GM23338 (cell line): Measurements from ENCODE around the gene CRYL1. TPM values are rescaled to one million over a fixed set of nuclear protein-coding genes. Genes with fewer than 3 reads are reported as not detected.
A peak's percentile ranks its signal among the peaks of the same experiment; 100 is the strongest.

ENCODE experiments used
- ATAC-seq: fragments of 200-7000 bp; cut with Tn5 transposase; 3 replicates; pipeline ENCODE4 v1.9.1; 2020
- DNase-seq: peaks from one replicate; pipeline ENCODE4 v3.0.0-alpha.2; 2015; ENCODE audit warnings: low spot score
- H2AFZ ChIP-seq: fragments of 200-600 bp; sonication (generic); 2 replicates; pipeline ENCODE4 v1.8.0; 2016; ENCODE audit warnings: antibody characterized with exemption, mild to moderate bottlenecking, moderate library complexity
- H3F3A ChIP-seq: fragments of 200-600 bp; sonication (generic); replicated peaks from 2 replicates; pipeline ENCODE4 v1.8.0; 2017; ENCODE audit warnings: antibody characterized with exemption, mixed run types, low read depth
- H3K27ac ChIP-seq: fragments of 200-600 bp; sonication (generic); 2 replicates; pipeline ENCODE4 v1.6.1; 2016; ENCODE audit warnings: low read depth
- H3K27me3 ChIP-seq: fragments of 200-600 bp; sonication (generic); 2 replicates; pipeline ENCODE4 v1.8.0; 2016; ENCODE audit warnings: mild to moderate bottlenecking, mixed run types, moderate library complexity; ENCODE audit not compliant: insufficient read depth
- H3K36me3 ChIP-seq: fragments of 200-600 bp; sonication (generic); 2 replicates; pipeline ENCODE4 v1.8.0; 2016; ENCODE audit warnings: mild to moderate bottlenecking; ENCODE audit not compliant: insufficient read depth
- H3K4me1 ChIP-seq: fragments of 200-600 bp; sonication (generic); 2 replicates; pipeline ENCODE4 v1.8.0; 2016; ENCODE audit warnings: mild to moderate bottlenecking, moderate library complexity; ENCODE audit not compliant: insufficient read depth
- H3K4me2 ChIP-seq: fragments of 200-600 bp; sonication (generic); 2 replicates; pipeline ENCODE4 v1.7.1; 2017; ENCODE audit warnings: mixed run types
- H3K4me3 ChIP-seq: fragments of 200-600 bp; sonication (generic); 2 replicates; pipeline ENCODE4 v1.6.1; 2016; ENCODE audit warnings: mixed run types
- H3K79me2 ChIP-seq: fragments of 200-600 bp; sonication (generic); replicated peaks from 2 replicates; pipeline ENCODE4 v1.8.0; 2017; ENCODE audit warnings: mild to moderate bottlenecking; ENCODE audit not compliant: insufficient read depth
- H3K9me2 ChIP-seq: fragments of 200-600 bp; sonication (generic); 2 replicates; pipeline ENCODE4 v1.8.0; 2017; ENCODE audit not compliant: insufficient read depth
- H4K20me1 ChIP-seq: fragments of 200-600 bp; sonication (generic); replicated peaks from 2 replicates; pipeline ENCODE4 v1.8.0; 2017; ENCODE audit warnings: mild to moderate bottlenecking; ENCODE audit not compliant: insufficient read depth
- H3K27ac Mint-ChIP-seq: 2 replicates; pipeline ENCODE4 v1.8.0; 2020; ENCODE audit warnings: inconsistent platforms, mild to moderate bottlenecking, moderate library complexity, mixed read lengths
- H3K27me3 Mint-ChIP-seq: 3 replicates; pipeline ENCODE4 v1.8.0; 2022; ENCODE audit warnings: low read depth, mild to moderate bottlenecking, moderate library complexity, mixed read lengths, inconsistent platforms; ENCODE audit not compliant: insufficient read depth, poor library complexity
- H3K36me3 Mint-ChIP-seq: 3 replicates; pipeline ENCODE4 v1.8.0; 2021; ENCODE audit warnings: low read depth, mild to moderate bottlenecking, inconsistent platforms, moderate library complexity, mixed read lengths
- H3K4me1 Mint-ChIP-seq: 3 replicates; pipeline ENCODE4 v1.8.0; 2020; ENCODE audit warnings: mild to moderate bottlenecking, inconsistent platforms, mixed read lengths
- H3K4me3 Mint-ChIP-seq: 3 replicates; pipeline ENCODE4 v1.8.0; 2021; ENCODE audit warnings: moderate library complexity, mild to moderate bottlenecking, inconsistent platforms, mixed read lengths
- H3K9me3 Mint-ChIP-seq: 3 replicates; pipeline ENCODE4 v1.8.0; 2020; ENCODE audit warnings: moderate library complexity, mild to moderate bottlenecking, inconsistent platforms, mixed read lengths
- CREB1 ChIP-seq: fragments of 250-450 bp; sonication (Bioruptor Pico); IDR thresholded peaks from 2 replicates; pipeline ENCODE4 v1.5.0; 2020; ENCODE audit warnings: low read depth, mild to moderate bottlenecking, moderate library complexity
- ETS1 ChIP-seq: IDR thresholded peaks from 2 replicates; pipeline ENCODE4 v1.6.1; 2016; ENCODE audit warnings: antibody characterized with exemption
- EZH2 ChIP-seq: fragments of 200-600 bp; sonication (generic); IDR thresholded peaks from one replicate; pipeline ENCODE4 v1.8.0; 2017; ENCODE audit warnings: antibody characterized with exemption, mild to moderate bottlenecking, low read depth; ENCODE audit not compliant: unreplicated experiment
- EZH2phosphoT487 ChIP-seq: fragments of 200-600 bp; sonication (generic); IDR thresholded peaks from one replicate; pipeline ENCODE4 v1.8.1; 2018; ENCODE audit warnings: antibody characterized with exemption; ENCODE audit not compliant: unreplicated experiment
- JUNB ChIP-seq: IDR thresholded peaks from one replicate; pipeline ENCODE4 v1.6.1; 2016; ENCODE audit warnings: antibody characterized with exemption; ENCODE audit not compliant: unreplicated experiment
- POLR2AphosphoS5 ChIP-seq: IDR thresholded peaks from 2 replicates; pipeline ENCODE4 v1.6.1; 2016; ENCODE audit warnings: antibody characterized with exemption, low read depth
- STAT1 ChIP-seq: IDR thresholded peaks from one replicate; pipeline ENCODE4 v1.6.1; 2016; ENCODE audit warnings: antibody characterized with exemption; ENCODE audit not compliant: unreplicated experiment
- ZNF114 ChIP-seq: fragments of 250-450 bp; sonication (Bioruptor Pico); IDR thresholded peaks from 2 replicates; pipeline ENCODE4 v1.5.0; 2020; ENCODE audit warnings: mild to moderate bottlenecking, moderate library complexity
- ZNF331 ChIP-seq: fragments of 250-450 bp; sonication (Bioruptor Pico); IDR thresholded peaks from 2 replicates; pipeline ENCODE4 v1.5.0; 2020; ENCODE audit warnings: low read depth, mild to moderate bottlenecking, moderate library complexity
- ZNF462 ChIP-seq: fragments of 250-450 bp; sonication (Bioruptor Pico); IDR thresholded peaks from 2 replicates; pipeline ENCODE4 v1.5.0; 2020; ENCODE audit warnings: mild to moderate bottlenecking, moderate library complexity
- polyA plus RNA-seq: library from polyadenylated mRNA; unstranded; fragments of >200 nt; fragmentation: Nextera tagmentation; extraction: Ambion mirVana; gene quantifications from 2 replicates; pipeline ENCODE4 v1.2.1, GENCODE V29; 2016
- total RNA-seq: library from RNA; depleted of rRNA; stranded (reverse); fragments of >200 nt; shearing (Covaris generic); gene quantifications from 2 replicates; pipeline ENCODE4 v1.2.3, GENCODE V29; 2014
- TF ChIP-seq, protein P1 (sequence below), 2 experiments: fragments of 200-600 bp in 1 of 2; sonication (generic) in 1 of 2; conservative IDR thresholded peaks; 2 replicates each; pipeline versions ENCODE4 v1.5.1 to v1.6.1; 2016 to 2017; ENCODE audit warnings: antibody characterized with exemption in 2 of 2, low read depth in 2 of 2, mild to moderate bottlenecking in 2 of 2, moderate library complexity in 1 of 2
- TF ChIP-seq, protein P2 (sequence below): IDR thresholded peaks from one replicate; pipeline ENCODE4 v1.6.1; 2018; ENCODE audit warnings: antibody characterized with exemption; ENCODE audit not compliant: unreplicated experiment

CRYL1 gene
- total and polyA plus RNA-seq, 2 experiments from 2014 or later, result 2.2 to 2.6 TPM

DNA sequence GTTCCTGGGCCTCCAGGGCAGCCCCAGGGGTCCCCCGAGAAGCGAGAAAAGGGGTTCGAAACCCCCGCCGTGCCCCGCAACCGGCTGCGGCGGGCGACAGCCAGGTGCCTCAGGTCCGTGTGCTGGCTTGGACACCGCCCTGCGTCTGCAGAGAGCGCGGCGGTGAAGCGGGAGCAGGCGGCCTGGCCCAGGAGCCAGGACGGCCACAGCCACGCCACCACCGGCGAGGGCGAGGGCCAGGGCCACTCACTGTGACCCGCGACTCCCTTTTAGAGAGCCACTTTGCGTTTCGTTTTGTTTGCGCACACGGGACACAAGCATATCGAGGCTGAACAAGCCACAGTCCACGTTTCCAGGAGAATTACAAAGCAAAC, 110.4 kb downstream of the CRYL1 start:
- H3K4me1 ChIP-seq, result peaks cover 26% of the 10 kb centered on the region
- peak overlapping the region; percentile 47 for H3K4me3 ChIP-seq
- H3K4me1 Mint-ChIP-seq, result peaks cover 30% of the 10 kb centered on the region
- no peaks in the 10 kb centered on the region for H3K79me2 ChIP-seq
- H3K36me3 ChIP-seq, result no peaks in the 10 kb centered on the region
- TF ChIP-seq STAT1 (no peak), EZH2 (no peak), ZNF462 (no peak), ZNF331 (CRISPR knock-in tag) (no peak), CREB1 (CRISPR knock-in tag) (no peak), ZNF114 (no peak), EZH2phosphoT487 (no peak), ETS1 (no peak), JUNB (no peak), POLR2AphosphoS5 (no peak)
- TF ChIP-seq, protein P1, sequence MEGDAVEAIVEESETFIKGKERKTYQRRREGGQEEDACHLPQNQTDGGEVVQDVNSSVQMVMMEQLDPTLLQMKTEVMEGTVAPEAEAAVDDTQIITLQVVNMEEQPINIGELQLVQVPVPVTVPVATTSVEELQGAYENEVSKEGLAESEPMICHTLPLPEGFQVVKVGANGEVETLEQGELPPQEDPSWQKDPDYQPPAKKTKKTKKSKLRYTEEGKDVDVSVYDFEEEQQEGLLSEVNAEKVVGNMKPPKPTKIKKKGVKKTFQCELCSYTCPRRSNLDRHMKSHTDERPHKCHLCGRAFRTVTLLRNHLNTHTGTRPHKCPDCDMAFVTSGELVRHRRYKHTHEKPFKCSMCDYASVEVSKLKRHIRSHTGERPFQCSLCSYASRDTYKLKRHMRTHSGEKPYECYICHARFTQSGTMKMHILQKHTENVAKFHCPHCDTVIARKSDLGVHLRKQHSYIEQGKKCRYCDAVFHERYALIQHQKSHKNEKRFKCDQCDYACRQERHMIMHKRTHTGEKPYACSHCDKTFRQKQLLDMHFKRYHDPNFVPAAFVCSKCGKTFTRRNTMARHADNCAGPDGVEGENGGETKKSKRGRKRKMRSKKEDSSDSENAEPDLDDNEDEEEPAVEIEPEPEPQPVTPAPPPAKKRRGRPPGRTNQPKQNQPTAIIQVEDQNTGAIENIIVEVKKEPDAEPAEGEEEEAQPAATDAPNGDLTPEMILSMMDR (conservative IDR thresholded peaks at IDR 0.05; ENCODE audit: low read depth in 2 of 2), result no peak
- TF ChIP-seq, protein P2, sequence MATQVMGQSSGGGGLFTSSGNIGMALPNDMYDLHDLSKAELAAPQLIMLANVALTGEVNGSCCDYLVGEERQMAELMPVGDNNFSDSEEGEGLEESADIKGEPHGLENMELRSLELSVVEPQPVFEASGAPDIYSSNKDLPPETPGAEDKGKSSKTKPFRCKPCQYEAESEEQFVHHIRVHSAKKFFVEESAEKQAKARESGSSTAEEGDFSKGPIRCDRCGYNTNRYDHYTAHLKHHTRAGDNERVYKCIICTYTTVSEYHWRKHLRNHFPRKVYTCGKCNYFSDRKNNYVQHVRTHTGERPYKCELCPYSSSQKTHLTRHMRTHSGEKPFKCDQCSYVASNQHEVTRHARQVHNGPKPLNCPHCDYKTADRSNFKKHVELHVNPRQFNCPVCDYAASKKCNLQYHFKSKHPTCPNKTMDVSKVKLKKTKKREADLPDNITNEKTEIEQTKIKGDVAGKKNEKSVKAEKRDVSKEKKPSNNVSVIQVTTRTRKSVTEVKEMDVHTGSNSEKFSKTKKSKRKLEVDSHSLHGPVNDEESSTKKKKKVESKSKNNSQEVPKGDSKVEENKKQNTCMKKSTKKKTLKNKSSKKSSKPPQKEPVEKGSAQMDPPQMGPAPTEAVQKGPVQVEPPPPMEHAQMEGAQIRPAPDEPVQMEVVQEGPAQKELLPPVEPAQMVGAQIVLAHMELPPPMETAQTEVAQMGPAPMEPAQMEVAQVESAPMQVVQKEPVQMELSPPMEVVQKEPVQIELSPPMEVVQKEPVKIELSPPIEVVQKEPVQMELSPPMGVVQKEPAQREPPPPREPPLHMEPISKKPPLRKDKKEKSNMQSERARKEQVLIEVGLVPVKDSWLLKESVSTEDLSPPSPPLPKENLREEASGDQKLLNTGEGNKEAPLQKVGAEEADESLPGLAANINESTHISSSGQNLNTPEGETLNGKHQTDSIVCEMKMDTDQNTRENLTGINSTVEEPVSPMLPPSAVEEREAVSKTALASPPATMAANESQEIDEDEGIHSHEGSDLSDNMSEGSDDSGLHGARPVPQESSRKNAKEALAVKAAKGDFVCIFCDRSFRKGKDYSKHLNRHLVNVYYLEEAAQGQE, result no peak
- peaks cover 2% of the 10 kb centered on the region; the same call in 1 of the 3 replicates for H3K9me3 Mint-ChIP-seq
- H3K9me2 ChIP-seq, result 0 out of 2 replicates have a peak, but pooled peaks cover 3% of the 10 kb centered on the region
- H3K27ac Mint-ChIP-seq, result no peak overlapping the region
- H3K27me3 ChIP-seq, result peaks cover 40% of the 10 kb centered on the region
- H3K27me3 Mint-ChIP-seq, result peaks cover 14% of the 10 kb centered on the region
- H3K4me3 Mint-ChIP-seq, result no peak overlapping the region
- peak; percentile 66 for DNase-seq
- no peaks in the 10 kb centered on the region for H3K36me3 Mint-ChIP-seq
- no peaks in the 10 kb centered on the region; the same call in 1 of the 2 replicates for H3F3A ChIP-seq
- H2AFZ ChIP-seq, result peak overlapping the region; percentile 92
- no peaks in the 10 kb centered on the region for H4K20me1 ChIP-seq
- H3K27ac ChIP-seq, result no peak overlapping the region
- H3K4me2 ChIP-seq, result peak overlapping the region; percentile 81
- peak; percentile 58 for ATAC-seq
